ENCODE data around the gene SPATA7. TPM values are rescaled to one million over a fixed set of nuclear protein-coding genes. Genes with fewer than 3 reads are reported as not detected.

Gene SPATA7, protein sequence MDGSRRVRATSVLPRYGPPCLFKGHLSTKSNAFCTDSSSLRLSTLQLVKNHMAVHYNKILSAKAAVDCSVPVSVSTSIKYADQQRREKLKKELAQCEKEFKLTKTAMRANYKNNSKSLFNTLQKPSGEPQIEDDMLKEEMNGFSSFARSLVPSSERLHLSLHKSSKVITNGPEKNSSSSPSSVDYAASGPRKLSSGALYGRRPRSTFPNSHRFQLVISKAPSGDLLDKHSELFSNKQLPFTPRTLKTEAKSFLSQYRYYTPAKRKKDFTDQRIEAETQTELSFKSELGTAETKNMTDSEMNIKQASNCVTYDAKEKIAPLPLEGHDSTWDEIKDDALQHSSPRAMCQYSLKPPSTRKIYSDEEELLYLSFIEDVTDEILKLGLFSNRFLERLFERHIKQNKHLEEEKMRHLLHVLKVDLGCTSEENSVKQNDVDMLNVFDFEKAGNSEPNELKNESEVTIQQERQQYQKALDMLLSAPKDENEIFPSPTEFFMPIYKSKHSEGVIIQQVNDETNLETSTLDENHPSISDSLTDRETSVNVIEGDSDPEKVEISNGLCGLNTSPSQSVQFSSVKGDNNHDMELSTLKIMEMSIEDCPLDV
- 10 to 100 TPM in 1 of 2 donors, 1 to 10 TPM in 1; 8.9 to 14.3 TPM for total RNA-seq

DNA sequence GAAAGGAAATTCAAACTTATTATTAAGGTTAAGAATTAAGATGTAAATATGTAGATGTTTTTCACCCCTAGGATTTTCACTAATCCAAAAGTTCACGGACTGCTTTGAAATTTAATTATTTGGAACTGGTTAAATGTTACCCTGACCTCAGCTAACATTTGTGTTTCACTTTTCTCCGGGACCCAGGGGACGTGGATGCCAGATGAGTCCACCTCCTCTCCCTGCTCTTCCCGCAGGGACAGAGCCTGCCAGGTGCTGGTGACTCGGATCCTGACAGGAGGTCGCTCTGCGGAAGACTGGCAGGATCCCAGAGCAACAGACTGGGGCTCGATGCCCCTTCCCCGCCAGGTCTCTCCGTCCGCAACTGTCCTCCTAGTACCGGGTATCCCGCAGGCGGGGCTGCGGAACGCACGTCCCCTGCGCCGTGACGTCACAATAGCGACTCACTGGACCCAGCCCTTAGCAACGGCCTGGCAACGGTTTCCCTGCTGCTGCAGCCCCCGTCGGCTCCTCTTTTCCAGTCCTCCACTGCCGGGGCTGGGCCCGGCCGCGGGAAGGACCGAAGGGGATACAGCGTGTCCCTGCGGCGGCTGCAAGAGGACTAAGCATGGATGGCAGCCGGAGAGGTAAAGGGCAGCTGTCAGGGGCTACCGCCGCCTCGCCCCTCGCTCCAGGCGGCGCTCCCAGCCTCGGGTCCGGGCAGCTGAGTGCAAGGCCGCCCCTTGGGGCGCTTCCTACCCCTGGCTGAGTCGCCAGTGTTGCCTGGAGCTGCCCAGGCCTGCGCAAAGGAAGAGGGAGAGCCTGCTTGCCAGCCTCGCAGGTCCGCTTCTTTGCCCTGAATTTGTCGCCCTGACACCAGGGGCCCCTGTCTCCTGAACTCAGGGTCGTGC, at the start of gene SPATA7:
Gene SPATA7 (plus strand): TSS at position 446 of the 890 bp plus-strand sequence. CDS start 162 bp downstream, at position 608.
- WGBS, 2 donors, result 0% methylated on average over 17 to 49 of the region's 50 CpGs
- Histone ChIP-seq H3K4me3 (peak within 1 kb of the TSS; percentile 86 to 97), H3K36me3 (replicated peaks in 1 of 2; ENCODE audit: insufficient read depth in 1 of 2, low read depth in 2 of 2) (no peaks in the 10 kb centered on the region), H3K4me1 (peaks cover 16% of the 10 kb centered on the region), H3K27me3 (no peaks in the 10 kb centered on the region), H3K27ac (peak within 1 kb of the TSS; percentile 72 to 85 (median 84)), H3K9me3 (no peaks in the 10 kb centered on the region)
- DNase-seq, result peak; percentile 93 to 97 (median 96)
- TF ChIP-seq, protein P1, sequence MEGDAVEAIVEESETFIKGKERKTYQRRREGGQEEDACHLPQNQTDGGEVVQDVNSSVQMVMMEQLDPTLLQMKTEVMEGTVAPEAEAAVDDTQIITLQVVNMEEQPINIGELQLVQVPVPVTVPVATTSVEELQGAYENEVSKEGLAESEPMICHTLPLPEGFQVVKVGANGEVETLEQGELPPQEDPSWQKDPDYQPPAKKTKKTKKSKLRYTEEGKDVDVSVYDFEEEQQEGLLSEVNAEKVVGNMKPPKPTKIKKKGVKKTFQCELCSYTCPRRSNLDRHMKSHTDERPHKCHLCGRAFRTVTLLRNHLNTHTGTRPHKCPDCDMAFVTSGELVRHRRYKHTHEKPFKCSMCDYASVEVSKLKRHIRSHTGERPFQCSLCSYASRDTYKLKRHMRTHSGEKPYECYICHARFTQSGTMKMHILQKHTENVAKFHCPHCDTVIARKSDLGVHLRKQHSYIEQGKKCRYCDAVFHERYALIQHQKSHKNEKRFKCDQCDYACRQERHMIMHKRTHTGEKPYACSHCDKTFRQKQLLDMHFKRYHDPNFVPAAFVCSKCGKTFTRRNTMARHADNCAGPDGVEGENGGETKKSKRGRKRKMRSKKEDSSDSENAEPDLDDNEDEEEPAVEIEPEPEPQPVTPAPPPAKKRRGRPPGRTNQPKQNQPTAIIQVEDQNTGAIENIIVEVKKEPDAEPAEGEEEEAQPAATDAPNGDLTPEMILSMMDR (IDR thresholded peaks at IDR 0.05), result peak in 1 of 7 experiments; percentile 30
- peak; percentile 57 to 84 (median 82) for TF ChIP-seq POLR2A (IDR thresholded peaks at IDR 0.05)
- ATAC-seq, result peak; percentile 99
- intact Hi-C loops (cut with DNase I), result no loop called here

DNA sequence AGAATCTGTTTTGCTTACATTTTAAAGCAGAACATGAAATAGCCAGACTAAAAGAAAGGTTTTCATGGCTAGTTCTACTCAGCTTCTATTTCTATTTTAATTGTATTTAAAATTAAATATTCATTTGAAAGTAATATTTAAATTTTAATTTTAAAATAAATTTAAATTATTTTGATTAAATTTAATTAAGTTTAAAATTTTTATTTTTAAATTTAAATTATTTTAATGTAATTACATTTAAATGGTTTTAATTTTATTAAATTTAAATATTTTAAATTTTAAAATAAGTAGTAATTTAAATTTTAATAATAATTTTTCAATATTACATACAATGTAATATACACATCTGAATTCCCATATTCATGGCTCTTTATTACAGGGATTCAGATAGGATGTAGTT, 45.1 kb upstream of the SPATA7 start:
- no peaks in the 10 kb centered on the region for H3K9me3 ChIP-seq
- no peak overlapping the region for H3K4me3 ChIP-seq
- no peak for TF ChIP-seq POLR2A (IDR thresholded peaks at IDR 0.05)
- TF ChIP-seq, protein P1 (IDR thresholded peaks at IDR 0.05), result no peak
- ATAC-seq (no peak), DNase-seq (no peak)
- no peaks in the 10 kb centered on the region for H3K4me1 ChIP-seq
- H3K27me3 ChIP-seq, result no peaks in the 10 kb centered on the region
- no peak overlapping the region for H3K27ac ChIP-seq
- intact Hi-C loops (cut with DNase I), result no loop called here
- H3K36me3 ChIP-seq (replicated peaks in 1 of 2; ENCODE audit: insufficient read depth in 1 of 2, low read depth in 2 of 2), result no peaks in the 10 kb centered on the region

DNA sequence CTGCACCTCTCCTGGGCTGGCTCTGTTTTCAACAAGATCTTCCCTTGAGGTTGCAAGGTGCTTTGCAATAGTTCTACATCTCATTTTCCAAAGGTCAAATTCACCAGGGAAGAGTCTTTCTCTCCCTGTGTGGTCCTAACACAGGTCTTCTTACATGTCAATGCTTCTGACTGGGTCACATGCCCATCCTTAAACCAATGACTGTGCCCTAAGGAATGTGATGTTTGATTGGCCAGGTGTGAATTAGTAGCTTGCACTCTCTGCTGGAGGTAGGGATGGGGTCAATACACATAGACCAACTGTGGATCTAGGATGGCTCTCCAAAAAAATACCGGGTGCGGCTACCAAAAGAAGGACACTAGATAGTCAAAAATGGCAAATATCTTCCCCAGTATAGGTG, 42.5 kb upstream of the SPATA7 start:
- WGBS, 2 donors, result 72 to 85% methylated on average over 2 of the region's 2 CpGs
- no peak for ATAC-seq

DNA sequence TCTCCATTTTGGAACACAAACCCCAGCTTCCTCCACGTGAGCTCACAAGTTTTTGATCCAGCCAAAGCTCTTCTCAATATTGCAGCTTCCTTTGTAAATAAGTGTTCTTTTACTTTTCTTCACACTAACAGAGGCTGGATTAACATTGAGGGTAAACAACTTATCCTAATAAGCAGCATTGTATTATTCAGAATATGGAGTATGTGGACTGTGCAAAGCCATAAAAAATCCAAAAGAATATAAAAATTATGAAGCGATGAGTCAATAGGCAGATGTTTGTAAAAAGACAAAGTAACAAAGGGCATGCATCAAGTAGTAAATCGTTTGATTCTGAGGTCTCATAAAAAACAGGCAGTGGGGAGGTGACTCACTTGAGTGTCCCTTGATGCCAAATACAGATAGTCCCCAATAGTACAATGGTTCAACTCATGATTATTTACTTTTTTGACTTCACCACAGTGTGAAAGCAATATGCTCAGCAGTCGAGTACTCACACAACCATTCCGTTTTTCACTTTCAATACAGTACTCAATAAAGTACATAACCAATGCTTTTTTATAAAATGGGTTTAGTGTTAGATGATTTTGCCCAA, 39.3 kb upstream of the SPATA7 start:
- DNase-seq (no peak), ATAC-seq (no peak)
- H3K4me3 ChIP-seq, result no peak overlapping the region
- 46 to 57% methylated on average over 5 of the region's 5 CpGs for WGBS, 2 donors
- TF ChIP-seq, protein P1 (IDR thresholded peaks at IDR 0.05), result no peak
- TF ChIP-seq POLR2A (IDR thresholded peaks at IDR 0.05), result no peak
- intact Hi-C loops (cut with DNase I), result no loop called here
- no peaks in the 10 kb centered on the region for H3K4me1 ChIP-seq
- H3K36me3 ChIP-seq (replicated peaks in 1 of 2; ENCODE audit: insufficient read depth in 1 of 2, low read depth in 2 of 2), result no peaks in the 10 kb centered on the region
- H3K27ac ChIP-seq, result no peak overlapping the region
- no peaks in the 10 kb centered on the region for H3K9me3 ChIP-seq
- peaks cover 0 to 5% of the 10 kb centered on the region in 2 donors for H3K27me3 ChIP-seq

More for the DNA sequence above, 42.5 kb upstream of the SPATA7 start:
- TF ChIP-seq POLR2A (IDR thresholded peaks at IDR 0.05), result no peak
- TF ChIP-seq, protein P1 (IDR thresholded peaks at IDR 0.05), result no peak
- Histone ChIP-seq H3K4me1 (no peaks in the 10 kb centered on the region), H3K27ac (no peak overlapping the region), H3K9me3 (no peaks in the 10 kb centered on the region), H3K27me3 (peaks cover 0 to 5% of the 10 kb centered on the region in 2 donors), H3K4me3 (no peak overlapping the region), H3K36me3 (replicated peaks in 1 of 2; ENCODE audit: insufficient read depth in 1 of 2, low read depth in 2 of 2) (no peaks in the 10 kb centered on the region)
- intact Hi-C loops (cut with DNase I), result no loop called here
- no peak for DNase-seq

All from body of pancreas (tissue), 4 donors.